SU-DHL-6 (cell line): ENCODE measurements around the gene ZNF112.

ENCODE experiments used
- EZH2phosphoT487 ChIP-seq: fragments of 200-600 bp; sonication (generic), shearing (Covaris generic); conservative IDR thresholded peaks from 2 replicates; pipeline ENCODE4 v1.6.1; 2018; ENCODE audit warnings: mild to moderate bottlenecking, antibody characterized with exemption, low read length, moderate library complexity, mixed read lengths
- TF ChIP-seq, protein P1 (sequence below): fragments of 200-600 bp; sonication (generic); IDR thresholded peaks from one replicate; pipeline ENCODE4 v1.5.1; 2017; ENCODE audit warnings: antibody characterized with exemption, mild to moderate bottlenecking, low read length, moderate library complexity; ENCODE audit not compliant: insufficient read depth, poor library complexity, severe bottlenecking

DNA sequence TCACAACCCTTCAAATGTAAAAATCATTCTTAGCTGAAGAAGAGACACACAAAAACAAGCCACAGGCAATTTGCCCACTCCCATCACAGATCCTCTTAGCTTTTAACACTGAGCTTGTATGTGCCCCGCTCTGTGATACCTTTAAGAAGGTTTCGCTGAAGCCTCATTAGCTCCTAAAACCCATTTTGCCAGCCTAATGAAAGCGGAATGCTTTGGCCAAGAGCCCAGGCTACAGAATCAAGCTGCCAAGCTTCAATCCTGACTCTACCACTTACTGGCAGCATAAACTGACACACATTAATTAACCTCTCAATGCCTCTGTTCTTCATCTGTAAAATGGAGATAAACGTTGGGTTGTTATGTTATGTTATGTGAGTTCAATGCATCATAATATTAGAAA is 10.5 kb downstream of the ZNF112 start:
- TF ChIP-seq, protein P1, sequence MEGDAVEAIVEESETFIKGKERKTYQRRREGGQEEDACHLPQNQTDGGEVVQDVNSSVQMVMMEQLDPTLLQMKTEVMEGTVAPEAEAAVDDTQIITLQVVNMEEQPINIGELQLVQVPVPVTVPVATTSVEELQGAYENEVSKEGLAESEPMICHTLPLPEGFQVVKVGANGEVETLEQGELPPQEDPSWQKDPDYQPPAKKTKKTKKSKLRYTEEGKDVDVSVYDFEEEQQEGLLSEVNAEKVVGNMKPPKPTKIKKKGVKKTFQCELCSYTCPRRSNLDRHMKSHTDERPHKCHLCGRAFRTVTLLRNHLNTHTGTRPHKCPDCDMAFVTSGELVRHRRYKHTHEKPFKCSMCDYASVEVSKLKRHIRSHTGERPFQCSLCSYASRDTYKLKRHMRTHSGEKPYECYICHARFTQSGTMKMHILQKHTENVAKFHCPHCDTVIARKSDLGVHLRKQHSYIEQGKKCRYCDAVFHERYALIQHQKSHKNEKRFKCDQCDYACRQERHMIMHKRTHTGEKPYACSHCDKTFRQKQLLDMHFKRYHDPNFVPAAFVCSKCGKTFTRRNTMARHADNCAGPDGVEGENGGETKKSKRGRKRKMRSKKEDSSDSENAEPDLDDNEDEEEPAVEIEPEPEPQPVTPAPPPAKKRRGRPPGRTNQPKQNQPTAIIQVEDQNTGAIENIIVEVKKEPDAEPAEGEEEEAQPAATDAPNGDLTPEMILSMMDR, result no peak
- no peak for TF ChIP-seq EZH2phosphoT487
